NOMO-1 treated with DMSO at 0.1 percent for 48 hours (cell line): Measurements from ENCODE around the gene ERMP1.
"Not testable (repeated sequence)": the region's sequence is repeated elsewhere in the genome, so short reads cannot be mapped to it uniquely, and the experiment has no call there.

Experiments
- DNase-seq: peaks from one replicate; lab custom pipeline; 2025; ENCODE audit not compliant: unreplicated experiment; lab: John Stamatoyannopoulos, UW

The ERMP1 gene

GRCh38 chr9:5784526-5785315 is 48.2 kb downstream of the ERMP1 start:
- DNase-seq = no peak

- DNase-seq = no peak
Observed at GRCh38 chr9:5783982-5784381, 48.9 kb downstream of the ERMP1 start.

GRCh38 chr9:5783420-5783819 is 49.5 kb downstream of the ERMP1 start:
- DNase-seq = not testable (repeated sequence)

GRCh38 chr9:5779705-5780218 is 53.2 kb downstream of the ERMP1 start:
- not testable (repeated sequence) for DNase-seq

GRCh38 chr9:5778805-5779204 is 54.1 kb downstream of the ERMP1 start:
- DNase-seq = no peak

- DNase-seq = no peak
Observed at GRCh38 chr9:5773324-5773999, 59.5 kb downstream of the ERMP1 start.

- DNase-seq = no peak
Observed at GRCh38 chr9:5767968-5768932, 64.7 kb downstream of the ERMP1 start.

- DNase-seq = no peak
Observed at GRCh38 chr9:5764130-5764868, 68.6 kb downstream of the ERMP1 start.

- DNase-seq = no peak
Observed at GRCh38 chr9:5762421-5762820, 70.5 kb downstream of the ERMP1 start.

- DNase-seq = no peak
Observed at GRCh38 chr9:5760338-5760737, 72.6 kb downstream of the ERMP1 start.

GRCh38 chr9:5756633-5757032 is 76.3 kb downstream of the ERMP1 start:
- DNase-seq = no peak

GRCh38 chr9:5750569-5750968 is 82.3 kb downstream of the ERMP1 start:
- DNase-seq = no peak

- no peak for DNase-seq
Observed at GRCh38 chr9:5749306-5749705, 83.6 kb downstream of the ERMP1 start.

GRCh38 chr9:5748438-5748837 is 84.5 kb downstream of the ERMP1 start:
- no peak for DNase-seq

- no peak for DNase-seq
Observed at GRCh38 chr9:5743109-5743508, 89.8 kb downstream of the ERMP1 start.

- DNase-seq = no peak
Observed at GRCh38 chr9:5736563-5737346, 96.2 kb downstream of the ERMP1 start.

- no peak for DNase-seq
Observed at GRCh38 chr9:5735072-5735471, 97.8 kb downstream of the ERMP1 start.
